IMR-90 (cell line): ENCODE measurements around the gene GPN1. TPM values are rescaled to one million over a fixed set of nuclear protein-coding genes. Genes with fewer than 3 reads are reported as not detected.

Experiments
- ATAC-seq: fragments of 200-7000 bp; cut with Tn5 transposase; 2 replicates; pipeline ENCODE4 v1.9.1; 2020; ENCODE audit warnings: low read depth, mild to moderate bottlenecking, moderate library complexity
- BruUV-seq: library from RNA; stranded (reverse); fragments of 400-500 nt; replicated peaks from 2 replicates; lab custom pipeline; 2021; lab: Mats Ljungman, UMichigan
- CTCF ChIA-PET: fragments of 300-600 bp; formaldehyde crosslinking; extraction: SDS; loops from one replicate; lab custom pipeline; 2021; ENCODE audit warnings: antibody characterized with exemption; lab: Yijun Ruan, JAX
- POLR2A ChIA-PET: fragments of 300-600 bp; sonication (Branson Sonifier 250); formaldehyde crosslinking; loops from one replicate; lab custom pipeline; 2022; ENCODE audit warnings: antibody characterized with exemption; ENCODE audit not compliant: unreplicated experiment; lab: Charles Lee
- DNase-seq: peaks from one replicate; pipeline ENCODE4 v3.0.0; 2013
- H2AFZ ChIP-seq: replicated peaks from 2 replicates; pipeline ENCODE3; 2013; ENCODE audit warnings: low read length, mild to moderate bottlenecking; ENCODE audit not compliant: poor library complexity
- H2AK5ac ChIP-seq: 2 replicates; pipeline ENCODE4 v1.6.1; 2013; ENCODE audit warnings: low read depth, low read length, inconsistent platforms
- H2AK9ac ChIP-seq: replicated peaks from 2 replicates; pipeline ENCODE3; 2013; ENCODE audit warnings: mild to moderate bottlenecking, low read depth, low read length, moderate library complexity; ENCODE audit not compliant: poor library complexity
- H2BK120ac ChIP-seq: 2 replicates; pipeline ENCODE4 v1.6.1; 2013; ENCODE audit warnings: low read depth, low read length, inconsistent platforms
- H2BK15ac ChIP-seq: 3 replicates; pipeline ENCODE4 v1.6.1; 2013; ENCODE audit warnings: low read depth, low read length, inconsistent platforms
- H2BK20ac ChIP-seq: 2 replicates; pipeline ENCODE4 v1.6.1; 2013; ENCODE audit warnings: low read depth, mild to moderate bottlenecking, inconsistent platforms, low read length, moderate library complexity
- H2BK5ac ChIP-seq: 2 replicates; pipeline ENCODE4 v1.6.1; 2013; ENCODE audit warnings: mild to moderate bottlenecking, low read depth, low read length, inconsistent platforms; ENCODE audit not compliant: poor library complexity, severe bottlenecking
- H3K14ac ChIP-seq: replicated peaks from 2 replicates; pipeline ENCODE4 v1.6.1; 2013; ENCODE audit warnings: low read depth, low read length, inconsistent platforms
- H3K18ac ChIP-seq: 2 replicates; pipeline ENCODE4 v1.6.1; 2013; ENCODE audit warnings: low read depth, low read length, control low read depth
- H3K23ac ChIP-seq: 2 replicates; pipeline ENCODE4 v1.6.1; 2013; ENCODE audit warnings: low read depth, low read length, inconsistent platforms
- H3K27ac ChIP-seq: 2 replicates; pipeline ENCODE4 v1.5.1; 2013; ENCODE audit warnings: mild to moderate bottlenecking, control low read depth, low read length; ENCODE audit not compliant: insufficient read depth
- H3K27me3 ChIP-seq: 2 replicates; pipeline ENCODE4 v1.6.1; 2013; ENCODE audit warnings: low read length; ENCODE audit not compliant: control insufficient read depth, insufficient read depth
- H3K36me3 ChIP-seq: 2 replicates; pipeline ENCODE4 v1.6.1; 2013; ENCODE audit warnings: low read length, mixed read lengths; ENCODE audit not compliant: control insufficient read depth, insufficient read depth
- H3K4ac ChIP-seq: 2 replicates; pipeline ENCODE4 v1.6.1; 2013; ENCODE audit warnings: low read depth, low read length, inconsistent platforms
- H3K4me1 ChIP-seq: 2 replicates; pipeline ENCODE4 v1.6.1; 2013; ENCODE audit warnings: low read length, mixed read lengths; ENCODE audit not compliant: control insufficient read depth, insufficient read depth
- H3K4me2 ChIP-seq: 2 replicates; pipeline ENCODE4 v1.6.1; 2013; ENCODE audit warnings: low read depth, mild to moderate bottlenecking, control low read depth, low read length, moderate library complexity
- H3K4me3 ChIP-seq: 2 replicates; pipeline ENCODE4 v1.5.1; 2013; ENCODE audit warnings: low read depth, mild to moderate bottlenecking, control low read depth, low read length, moderate library complexity; ENCODE audit not compliant: insufficient read depth
- H3K56ac ChIP-seq: 2 replicates; pipeline ENCODE4 v1.6.1; 2013; ENCODE audit warnings: low read length, inconsistent platforms; ENCODE audit not compliant: insufficient read depth; ENCODE audit errors: extremely low read depth
- H3K79me1 ChIP-seq, 2 experiments: 2 replicates each; pipeline ENCODE4 v1.6.1; 2013; ENCODE audit warnings: low read length in 2 of 2, inconsistent platforms in 1 of 2, low read depth in 1 of 2
- H3K9ac ChIP-seq: 2 replicates; pipeline ENCODE4 v1.6.1; 2013; ENCODE audit warnings: low read depth, low read length, control low read depth
- H3K9me1 ChIP-seq: 2 replicates; pipeline ENCODE4 v1.6.1; 2013; ENCODE audit warnings: low read length, inconsistent platforms; ENCODE audit not compliant: insufficient read depth
- H3K9me3 ChIP-seq: 2 replicates; pipeline ENCODE4 v1.6.1; 2013; ENCODE audit warnings: low read length; ENCODE audit not compliant: control insufficient read depth, insufficient read depth
- H4K20me1 ChIP-seq: 2 replicates; pipeline ENCODE4 v1.6.1; 2013; ENCODE audit warnings: low read length, inconsistent platforms; ENCODE audit not compliant: insufficient read depth
- H4K5ac ChIP-seq: 2 replicates; pipeline ENCODE4 v1.6.1; 2013; ENCODE audit warnings: mild to moderate bottlenecking, low read depth, low read length, control low read depth
- H4K8ac ChIP-seq, 2 experiments: 2 replicates each; pipeline ENCODE4 v1.6.1; 2013; ENCODE audit warnings: low read depth in 2 of 2, low read length in 2 of 2, control low read depth in 1 of 2, inconsistent platforms in 1 of 2
- H4K91ac ChIP-seq: 2 replicates; pipeline ENCODE4 v1.6.1; 2013; ENCODE audit warnings: low read depth, low read length, inconsistent platforms; ENCODE audit not compliant: insufficient read depth
- BHLHE40 ChIP-seq: fragments of 150-350 bp; IDR thresholded peaks from 2 replicates; pipeline ENCODE4 v1.6.1; 2016; ENCODE audit warnings: mild to moderate bottlenecking, low read depth, low read length
- CEBPB ChIP-seq: IDR thresholded peaks from 2 replicates; pipeline ENCODE4 v1.6.1; 2012; ENCODE audit warnings: low read depth, low read length, improper control_type of control experiment
- CHD1 ChIP-seq: IDR thresholded peaks from 2 replicates; pipeline ENCODE4 v1.6.1; 2012; ENCODE audit warnings: low read depth, low read length, improper control_type of control experiment
- CTCF ChIP-seq: conservative IDR thresholded peaks from 2 replicates; pipeline ENCODE4 v1.5.1; 2012; ENCODE audit warnings: mild to moderate bottlenecking, low read depth, low read length, improper control_type of control experiment
- ELK1 ChIP-seq: fragments of 150-350 bp; IDR thresholded peaks from 2 replicates; pipeline ENCODE4 v1.6.1; 2016; ENCODE audit warnings: low read depth, mild to moderate bottlenecking, low read length, moderate library complexity, borderline replicate concordance
- FOS ChIP-seq: fragments of 150-350 bp; IDR thresholded peaks from 2 replicates; pipeline ENCODE4 v1.6.1; 2016; ENCODE audit warnings: low read depth, low read length
- MAFK ChIP-seq: IDR thresholded peaks from 2 replicates; pipeline ENCODE4 v1.6.1; 2012; ENCODE audit warnings: low read depth, low read length, improper control_type of control experiment
- MAZ ChIP-seq: IDR thresholded peaks from 2 replicates; pipeline ENCODE4 v1.6.1; 2012; ENCODE audit warnings: low read depth, mild to moderate bottlenecking, low read length, improper control_type of control experiment, moderate library complexity, borderline replicate concordance
- MXI1 ChIP-seq: IDR thresholded peaks from 2 replicates; pipeline ENCODE4 v1.6.1; 2012; ENCODE audit warnings: low read depth, mild to moderate bottlenecking, low read length, moderate library complexity, borderline replicate concordance
- NFE2L2 ChIP-seq: fragments of 150-350 bp; IDR thresholded peaks from 2 replicates; pipeline ENCODE4 v1.6.1; 2016; ENCODE audit warnings: low read depth, mild to moderate bottlenecking, low read length
- POLR2A ChIP-seq: IDR thresholded peaks from 2 replicates; pipeline ENCODE4 v1.6.1; 2012; ENCODE audit warnings: mild to moderate bottlenecking, low read depth, low read length
- RAD21 ChIP-seq: IDR thresholded peaks from 2 replicates; pipeline ENCODE4 v1.6.1; 2012; ENCODE audit warnings: low read length, improper control_type of control experiment
- RFX5 ChIP-seq: IDR thresholded peaks from 2 replicates; pipeline ENCODE4 v1.8.0; 2012; ENCODE audit warnings: low read depth, mild to moderate bottlenecking, low read length, moderate library complexity
- SMC3 ChIP-seq: fragments of 150-350 bp; IDR thresholded peaks from 2 replicates; pipeline ENCODE4 v1.6.1; 2016; ENCODE audit warnings: low read depth, mild to moderate bottlenecking, antibody characterized with exemption, low read length, moderate library complexity
- WGBS, 2 experiments: methylation state at CpG; one replicate each; pipeline versions ENCODE4 v1.1.5 to v1.1.7; 2013; ENCODE audit warnings: missing lambda C conversion rate in 2 of 2; ENCODE audit not compliant: insufficient read length in 1 of 2; ENCODE audit errors: extremely low coverage in 2 of 2; 5-methylcytosine and 5-hydroxymethylcytosine counted together
- dilution Hi-C: fragments of 300-500 bp; cut with HindIII; formaldehyde crosslinking; loops from one replicate; pipeline ENCODE4 v1.14.3; 2018; ENCODE audit warnings: low sequenced_read_pairs; ENCODE audit not compliant: unreplicated experiment
- in situ Hi-C: fragments of 300-500 bp; cut with MboI; formaldehyde crosslinking; loops from 3 replicates; pipeline ENCODE4 v1.14.3; 2019; ENCODE audit warnings: low sequenced_read_pairs, inconsistent platforms, mixed read lengths
- intact Hi-C: fragments of 100-400 bp; cut with micrococcal nuclease; formaldehyde crosslinking; loops from 2 replicates; pipeline ENCODE4 v1.10.0; 2022
- polyA plus RNA-seq, 3 experiments: library from polyadenylated mRNA; depleted of rRNA; stranded (reverse); fragments of >200 nt; gene quantifications; 2 replicates each; pipeline ENCODE4 v1.2.3, GENCODE V29; 2012; ENCODE audit warnings: low replicate concordance in 1 of 3
- total RNA-seq: library from RNA; depleted of rRNA; stranded (reverse); fragments of >200 nt; gene quantifications from 2 replicates; pipeline ENCODE4 v1.2.3, GENCODE V29; 2012

Gene GPN1
- total and polyA plus RNA-seq, 2 of the 4 experiments (the other 2 are of a cell fraction): 37.8 to 63.8 TPM

- intact Hi-C loops: loop anchor here (2.0 to 10.0 kb wide), 2 partner anchors 139 to 223 kb away; partner anchors contain the start of genes IFT172 and PPM1G
- TF ChIP-seq CTCF (no peak), MAFK (no peak), BHLHE40 (0 out of 2 replicates have a peak, but pooled peaks have one; percentile 24), FOS (peak; percentile 80), MAZ (no peak), CHD1 (no peak), RFX5 (no peak), NFE2L2 (0 out of 2 replicates have a peak, but pooled peaks have one; percentile 28), CEBPB (peak; percentile 88), SMC3 (no peak), MXI1 (no peak), ELK1 (no peak), RAD21 (no peak), POLR2A (no peak)
These were observed 685 bp upstream of the GPN1 start for GRCh38 chr2:27627963-27628766.

More at GRCh38 chr2:27627963-27628766, 685 bp upstream of the GPN1 start:
- H3K4ac ChIP-seq: peak overlapping the region; percentile 58
- no peaks in the 10 kb centered on the region for H4K20me1 ChIP-seq
- peak overlapping the region; percentile 8; the same call in 1 of the 2 replicates for H3K9ac ChIP-seq
- H2BK20ac ChIP-seq: no peak overlapping the region
- H3K36me3 ChIP-seq: peaks cover 9% of the 10 kb centered on the region
- no peak overlapping the region for H3K18ac ChIP-seq
- H3K4me2 ChIP-seq: peak overlapping the region; percentile 89
- no CpG with 5 or more reads among the region's 21 CpGs for WGBS, 2 experiments
- POLR2A ChIA-PET: interaction anchor here (0.6 to 1.1 kb wide), 2 partner anchors 125 to 191 kb away, joined by 3 to 9 read pairs; no protein-coding TSS in a partner anchor
- H3K79me1 ChIP-seq: peaks cover 9 to 38% of the 10 kb centered on the region in 2 experiments
- peak overlapping the region; percentile 30; the same call in 1 of the 2 replicates for H4K91ac ChIP-seq
- peak overlapping the region; percentile 63 for H2BK5ac ChIP-seq
- H3K4me1 ChIP-seq: peaks cover 5% of the 10 kb centered on the region
- in situ Hi-C loops (no loop called here), dilution Hi-C loops (no loop called here)
- CTCF ChIA-PET: interaction anchor here (1.0 kb wide), 1 partner anchor 55 kb away, joined by 4 read pairs; no protein-coding TSS in a partner anchor
- H4K5ac ChIP-seq: no peak overlapping the region
- ATAC-seq: peak; percentile 63
- H3K9me3 ChIP-seq: no peaks in the 10 kb centered on the region
- BruUV-seq: no TSS peak
- peak; percentile 96 for DNase-seq
- H2BK120ac ChIP-seq: peak overlapping the region; percentile 40; the same call in 1 of the 2 replicates
- peak overlapping the region; percentile 14 for H3K56ac ChIP-seq
- H3K4me3 ChIP-seq: peak overlapping the region; percentile 94
- H2BK15ac ChIP-seq: no peak overlapping the region
- peak overlapping the region in 1 of 2 experiments; percentile 44; a peak in 2 of 4 replicates for H4K8ac ChIP-seq
- peak overlapping the region; percentile 26; the same call in 1 of the 2 replicates for H3K27ac ChIP-seq
- H3K27me3 ChIP-seq: no peaks in the 10 kb centered on the region
- H2AFZ ChIP-seq: peak overlapping the region; percentile 97
- peaks cover 3% of the 10 kb centered on the region for H3K9me1 ChIP-seq
- peak overlapping the region; percentile 69 for H2AK9ac ChIP-seq
- H3K14ac ChIP-seq: peak overlapping the region; percentile 22; the same call in 1 of the 2 replicates
- H2AK5ac ChIP-seq: no peak overlapping the region; the same call in 1 of the 2 replicates
- H3K23ac ChIP-seq: peak overlapping the region; percentile 18; the same call in 1 of the 2 replicates
